GM21381 (cell line): ENCODE measurements around the gene RHOT2.

Source experiments
- ATAC-seq: cut with Tn5 transposase; IDR thresholded peaks from one replicate; pipeline ENCODE4 v1.9.1; 2021; ENCODE audit warnings: mild to moderate bottlenecking, moderate library complexity; ENCODE audit not compliant: unreplicated experiment

Gene RHOT2

DNA sequence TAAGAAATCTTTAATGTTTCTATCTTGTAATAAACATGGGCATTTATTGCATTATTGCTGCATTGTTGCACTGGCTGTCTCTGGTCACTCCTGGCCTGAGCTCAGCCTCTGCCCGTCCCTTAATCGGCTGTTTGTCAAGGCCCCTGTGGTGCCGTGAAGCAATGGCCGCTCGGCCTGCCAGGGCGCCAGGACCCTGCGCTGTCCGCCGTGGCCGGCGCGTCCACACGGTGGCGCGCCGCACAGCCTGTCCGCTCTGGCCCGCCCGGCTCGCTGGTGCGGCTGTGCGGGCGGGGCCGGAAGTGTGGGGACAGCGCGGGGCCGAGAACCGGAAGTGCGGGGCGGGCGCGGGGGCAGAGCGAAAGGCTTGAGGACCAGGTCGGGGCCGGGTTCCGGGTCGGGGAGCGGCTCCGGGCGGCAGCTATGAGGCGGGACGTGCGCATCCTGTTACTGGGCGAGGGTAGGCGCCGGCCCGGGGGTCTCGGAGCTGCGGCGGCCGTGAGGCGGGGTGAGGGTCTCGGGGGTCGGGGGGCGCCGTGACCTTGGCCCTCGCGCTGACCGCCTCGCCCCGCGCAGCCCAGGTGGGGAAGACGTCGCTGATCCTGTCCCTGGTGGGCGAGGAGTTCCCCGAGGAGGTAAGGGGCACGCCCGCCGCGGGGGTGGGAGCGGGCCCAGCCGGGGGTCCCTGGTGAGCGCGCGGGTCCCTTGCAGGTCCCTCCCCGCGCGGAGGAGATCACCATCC lies at the start of gene RHOT2:
Gene RHOT2 (plus strand): TSS at position 353 of the 739 bp plus-strand sequence. CDS start 68 bp downstream, at position 421.
- ATAC-seq: peak; percentile 83

DNA sequence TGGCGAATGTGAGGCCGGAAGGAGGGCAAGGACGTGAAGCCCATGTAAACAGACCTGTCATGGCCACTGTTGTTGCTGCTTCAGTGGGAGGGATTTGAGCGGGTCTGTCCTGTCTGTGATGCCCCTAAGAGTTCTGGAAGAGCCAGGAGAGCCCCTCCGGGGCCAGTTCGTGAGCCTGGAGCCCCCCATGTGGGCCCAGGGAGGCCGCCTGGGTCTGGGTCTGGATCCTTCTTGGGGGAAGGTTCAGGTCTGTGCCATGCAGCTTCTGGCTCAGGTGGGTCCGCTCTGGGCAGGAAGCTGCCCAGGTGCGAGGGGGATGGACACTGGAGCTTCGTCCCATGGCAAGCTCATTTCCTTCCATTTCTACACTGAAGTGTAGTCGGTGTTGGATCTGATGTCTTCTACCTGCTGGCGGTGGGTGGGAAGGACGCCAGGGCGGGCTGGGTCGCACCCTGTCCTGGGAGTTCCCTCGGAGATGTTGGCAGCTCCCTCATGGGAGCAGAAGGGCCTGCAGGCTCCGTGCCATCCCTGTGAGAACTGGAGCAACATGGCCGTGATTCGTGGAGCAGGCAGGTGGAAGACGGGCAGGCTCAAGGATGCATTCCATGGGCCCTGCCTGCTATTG lies 48.3 kb upstream of the RHOT2 start:
- no peak for ATAC-seq

DNA sequence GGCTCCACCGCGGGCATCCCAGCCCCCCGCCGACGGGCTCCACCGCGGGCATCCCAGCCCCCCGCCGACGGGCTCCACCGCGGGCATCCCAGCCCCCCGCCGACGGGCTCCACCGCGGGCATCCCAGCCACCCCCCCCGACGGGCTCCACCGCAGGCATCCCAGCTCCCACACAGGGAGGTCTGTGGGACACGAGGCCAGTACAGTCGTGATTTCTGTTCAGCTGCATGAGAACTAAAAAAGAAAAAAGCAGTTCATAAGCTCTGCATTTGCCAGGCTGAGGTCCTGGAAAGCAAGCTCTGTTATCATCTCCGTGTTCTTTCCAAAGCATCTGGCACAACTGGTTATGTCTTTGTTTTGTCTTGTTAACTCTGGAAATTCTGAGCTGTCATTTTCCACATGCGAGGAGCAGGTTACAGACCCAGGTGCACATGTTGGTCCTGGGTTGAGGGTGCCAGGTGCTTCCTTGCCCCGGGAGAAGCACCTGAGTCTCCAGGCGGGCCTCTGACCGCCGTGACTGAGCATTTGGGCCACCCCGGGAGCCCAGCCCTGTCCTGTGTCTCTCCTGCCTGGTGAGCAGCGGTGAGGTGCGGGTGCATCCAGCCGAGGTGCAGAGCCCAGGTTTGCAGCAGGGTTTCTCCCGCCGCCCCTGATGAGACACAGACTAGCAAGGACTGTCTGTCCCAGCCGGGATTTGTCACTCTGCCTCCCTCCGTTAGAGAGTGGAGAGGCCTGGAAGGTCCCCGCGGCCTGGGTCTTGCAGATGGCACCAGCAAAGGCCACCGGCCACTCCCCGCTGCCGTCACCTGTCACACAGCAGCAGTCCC lies 47.0 kb upstream of the RHOT2 start:
- ATAC-seq: no peak

DNA sequence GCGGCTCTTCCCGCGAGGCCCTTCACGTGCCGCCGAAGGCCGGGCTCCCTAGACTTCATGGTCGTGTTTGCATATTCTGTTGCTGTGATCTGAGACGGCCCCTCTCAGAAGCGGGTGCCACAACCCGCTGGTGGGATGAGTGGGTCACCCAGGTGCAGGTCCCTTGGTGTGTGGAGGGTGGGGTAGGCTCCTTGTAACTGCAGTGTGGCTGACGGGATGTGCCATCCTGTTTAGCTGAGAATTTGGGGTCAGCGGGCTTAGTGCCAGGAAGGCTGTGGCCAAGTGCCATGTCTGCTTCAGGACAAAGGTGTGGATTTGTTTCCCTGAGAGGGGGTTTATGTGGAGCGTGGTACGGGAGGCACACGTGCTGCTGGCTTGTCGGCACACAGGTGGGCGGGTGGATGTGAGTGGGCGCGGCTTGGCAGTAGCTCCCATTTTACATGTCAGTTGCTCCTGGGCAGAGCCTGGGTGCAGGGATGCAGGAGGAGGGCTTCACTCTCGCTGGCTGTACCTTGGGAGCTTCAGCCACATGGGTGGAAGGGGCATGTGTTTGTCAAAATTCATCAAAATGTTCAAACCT lies 46.3 kb upstream of the RHOT2 start:
- no peak for ATAC-seq

DNA sequence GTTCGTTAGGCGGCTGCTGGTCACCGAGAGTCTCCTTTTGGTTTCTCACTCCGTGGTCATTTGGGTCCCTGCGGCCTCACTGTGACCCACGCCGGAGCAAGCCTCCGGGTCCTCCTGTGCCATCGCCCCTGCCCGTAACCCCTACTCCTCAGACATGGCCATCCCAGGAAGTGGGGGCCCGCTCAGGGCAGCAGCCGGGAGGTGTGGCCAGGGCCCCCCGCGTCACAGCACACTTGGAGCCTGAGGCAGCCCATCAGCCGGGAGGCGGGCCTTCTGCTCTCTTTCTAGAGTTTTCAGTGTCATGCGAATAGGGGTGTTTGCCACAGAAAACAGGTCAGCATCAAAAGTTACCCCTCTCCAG lies 45.0 kb upstream of the RHOT2 start:
- ATAC-seq: no peak

DNA sequence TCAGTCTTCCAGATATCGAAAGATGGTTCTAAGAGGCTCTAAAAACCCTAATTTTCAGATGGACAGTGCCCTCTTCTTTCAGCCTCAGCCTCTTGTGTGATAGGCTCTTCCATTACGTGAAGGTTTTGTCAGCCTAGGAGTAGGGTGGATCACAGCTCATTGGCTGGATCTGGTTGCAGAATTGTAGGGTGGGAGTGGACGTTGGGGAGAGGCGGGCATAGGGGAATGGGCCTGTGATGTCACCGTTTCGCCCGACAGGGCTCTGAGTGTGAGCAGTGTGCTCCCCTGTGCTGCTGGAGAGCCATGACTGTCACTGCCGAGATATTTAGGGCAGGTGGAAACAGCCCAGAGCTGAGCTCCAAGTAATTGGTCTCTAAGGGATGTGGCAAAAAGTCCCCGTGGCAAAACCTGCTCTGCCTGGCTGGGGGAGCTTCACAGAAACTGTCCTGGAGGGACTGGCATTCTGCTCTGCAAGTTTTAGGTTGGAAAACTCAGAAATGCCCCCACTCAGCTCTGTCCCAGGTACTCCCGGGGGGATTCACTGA lies 43.3 kb upstream of the RHOT2 start:
- no peak for ATAC-seq

DNA sequence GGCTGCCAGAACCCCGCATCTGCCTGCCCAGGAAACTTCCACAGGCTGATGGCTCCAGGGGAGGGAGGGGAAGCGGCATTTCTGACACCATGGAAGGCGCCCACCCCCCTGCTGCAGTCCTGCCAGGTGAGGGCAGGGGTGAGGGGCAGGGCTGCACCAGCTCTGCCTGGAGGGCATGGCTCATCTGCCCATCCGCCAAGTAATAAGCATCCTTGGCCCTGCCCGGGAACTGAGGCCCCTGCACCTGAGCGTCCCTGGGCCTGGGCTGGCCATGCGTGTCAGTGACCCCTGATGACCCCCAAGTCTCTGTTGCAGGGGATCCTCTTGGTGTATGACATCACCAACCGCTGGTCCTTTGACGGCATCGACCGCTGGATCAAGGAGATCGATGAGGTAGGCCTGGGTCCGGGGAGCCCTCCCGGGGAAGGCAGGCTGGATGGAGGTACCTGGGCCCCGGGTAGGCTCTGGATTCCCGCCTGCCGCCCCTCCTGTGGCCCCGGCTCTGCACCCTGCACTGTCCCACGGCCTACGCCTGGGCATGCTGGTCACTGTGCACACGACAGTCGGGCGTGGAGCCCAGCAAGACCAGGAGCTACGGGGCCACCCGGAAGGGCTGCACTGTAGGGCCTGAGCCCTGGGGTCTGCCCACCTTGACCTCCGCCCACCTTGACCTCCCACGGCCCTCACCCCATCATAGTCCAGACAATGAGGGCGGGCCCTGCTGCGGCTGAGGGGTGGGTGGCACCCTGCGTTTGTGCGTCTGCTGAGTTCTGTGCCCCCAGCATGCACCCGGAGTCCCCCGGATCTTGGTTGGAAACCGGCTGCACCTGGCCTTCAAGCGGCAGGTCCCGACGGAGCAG lies 42.6 kb upstream of the RHOT2 start:
- ATAC-seq: no peak

DNA sequence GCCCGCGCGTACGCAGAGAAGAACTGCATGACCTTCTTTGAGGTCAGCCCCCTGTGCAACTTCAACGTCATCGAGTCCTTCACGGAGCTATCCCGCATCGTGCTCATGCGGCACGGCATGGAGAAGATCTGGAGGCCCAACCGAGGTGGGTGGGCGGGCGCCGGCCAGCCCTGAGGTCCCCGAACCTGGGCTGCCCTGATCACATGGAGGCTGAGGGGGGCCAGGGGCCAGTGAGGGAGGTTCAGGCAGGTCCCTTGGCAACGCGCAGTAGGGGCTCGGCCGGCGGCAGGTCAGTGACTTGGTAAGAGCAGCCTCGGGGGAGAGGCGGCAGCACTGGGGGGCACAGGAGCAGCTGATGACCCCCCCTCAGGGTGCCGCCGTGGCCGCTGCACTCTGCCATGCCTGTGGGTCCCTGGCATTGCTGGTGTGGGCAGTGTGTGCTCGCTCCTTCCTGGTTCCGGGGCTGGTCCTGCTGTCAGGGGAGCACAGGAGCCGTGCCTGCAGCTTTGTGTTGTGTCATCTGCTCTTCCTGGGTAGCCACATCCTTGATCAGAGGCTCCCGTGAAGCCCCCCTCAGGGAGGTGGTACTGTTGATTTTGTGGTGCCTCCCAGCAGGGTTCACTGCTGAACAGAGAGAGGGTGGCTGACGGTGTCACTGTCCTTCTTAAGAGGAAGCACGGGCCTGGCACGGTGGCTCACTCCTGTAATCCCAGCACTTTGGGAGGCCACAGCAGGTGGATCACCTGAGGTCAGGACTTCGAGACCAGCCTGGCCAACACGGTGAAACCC lies 41.8 kb upstream of the RHOT2 start:
- no peak for ATAC-seq

DNA sequence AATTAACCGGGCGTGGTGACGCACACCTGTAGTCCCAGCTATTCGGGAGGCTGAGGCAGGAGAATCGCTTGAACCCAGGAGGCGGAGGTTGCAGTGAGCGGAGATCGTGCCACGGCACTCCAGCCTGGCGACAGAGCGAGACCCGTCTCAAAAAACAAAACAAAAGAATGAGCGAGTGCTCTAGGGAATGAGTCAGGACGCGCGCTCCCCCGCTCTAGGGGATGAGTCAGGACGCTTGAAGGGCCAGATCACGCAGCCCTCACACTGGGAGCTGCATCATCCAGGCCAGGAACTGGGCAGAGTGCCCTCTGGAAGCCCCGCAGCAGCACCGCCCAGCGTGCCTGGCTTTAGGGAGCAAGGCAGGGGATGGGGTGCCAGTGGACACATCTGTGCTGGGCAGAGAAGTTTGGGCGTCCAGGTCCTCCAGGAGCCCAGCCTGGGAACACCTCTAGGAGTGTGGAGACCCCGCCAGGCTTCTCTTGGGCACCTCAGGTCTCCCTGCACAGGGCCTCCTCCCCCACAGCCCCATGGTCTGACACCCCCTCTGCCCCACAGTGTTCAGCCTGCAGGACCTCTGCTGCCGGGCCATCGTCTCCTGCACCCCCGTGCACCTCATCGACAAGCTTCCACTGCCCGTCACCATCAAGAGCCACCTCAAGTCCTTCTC lies 41.0 kb upstream of the RHOT2 start:
- ATAC-seq: no peak

DNA sequence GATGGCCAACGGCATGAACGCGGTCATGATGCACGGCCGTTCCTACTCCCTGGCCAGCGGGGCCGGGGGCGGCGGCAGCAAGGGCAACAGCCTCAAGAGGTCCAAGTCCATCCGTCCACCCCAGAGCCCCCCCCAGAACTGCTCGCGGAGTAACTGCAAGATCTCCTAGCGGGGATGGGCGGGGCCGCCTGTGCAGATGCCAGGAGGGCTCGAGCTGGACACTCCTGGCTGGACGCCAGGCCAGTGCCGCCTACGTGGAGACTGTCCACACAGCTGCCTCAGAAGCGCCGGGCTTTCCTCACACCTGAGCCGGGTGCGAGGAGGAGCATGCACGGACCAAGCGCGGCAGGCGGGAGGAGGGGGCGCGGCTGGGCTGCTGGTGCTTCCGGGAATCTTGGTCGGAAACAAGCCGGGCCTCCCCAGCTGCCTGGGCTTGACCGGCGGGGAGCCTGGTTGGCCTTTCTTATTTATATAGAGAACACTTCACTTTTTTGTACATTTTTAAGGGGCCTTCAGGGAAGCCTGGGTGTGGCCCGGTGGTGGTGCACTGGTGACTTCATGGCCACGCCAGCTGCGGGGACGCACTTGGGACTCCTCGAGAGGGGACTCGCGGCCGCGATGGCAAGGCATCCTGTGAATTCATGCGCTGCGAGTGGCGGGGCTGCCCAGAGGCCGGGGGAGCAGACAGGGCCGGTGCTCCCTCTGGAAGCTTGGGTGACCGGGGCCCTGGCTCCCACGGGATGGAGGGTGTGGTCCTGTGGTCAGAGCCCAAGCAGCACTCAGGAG lies 40.3 kb upstream of the RHOT2 start:
- no peak for ATAC-seq

DNA sequence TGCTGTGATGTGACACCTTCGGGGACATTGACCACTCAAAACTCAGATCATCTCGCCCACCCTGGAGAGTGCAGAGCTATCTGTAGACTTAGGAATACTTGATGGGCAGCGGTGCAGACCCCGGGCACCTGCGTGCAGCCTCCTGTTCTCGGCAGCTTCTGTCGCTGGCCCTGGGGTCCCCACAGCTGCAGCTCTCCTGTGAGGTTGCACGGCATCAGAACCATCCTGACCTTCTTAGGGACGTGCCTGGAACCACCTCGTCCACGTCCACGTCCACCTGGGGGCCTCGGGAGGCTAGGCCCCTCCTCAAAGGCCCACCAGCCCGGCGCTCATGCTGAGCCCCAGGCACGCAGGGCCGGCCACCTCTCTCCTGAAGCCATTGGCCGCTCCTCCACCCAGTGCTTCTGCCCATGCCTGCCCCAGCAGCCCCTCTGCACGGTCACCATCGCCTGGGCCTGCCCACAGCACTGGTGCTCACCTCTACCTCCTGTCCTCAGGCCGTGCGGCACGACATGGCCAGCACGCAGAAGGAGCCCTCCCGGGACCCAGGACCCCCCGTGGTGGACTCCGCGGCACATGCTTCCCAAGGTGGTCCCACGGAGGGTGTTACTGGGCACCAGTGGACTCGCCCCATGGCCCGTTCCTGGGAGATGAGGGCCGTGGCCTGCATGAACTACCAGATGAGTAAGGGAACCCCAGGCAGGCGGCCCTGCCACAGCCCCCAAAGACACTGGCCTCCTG lies 39.4 kb upstream of the RHOT2 start:
- no peak for ATAC-seq

DNA sequence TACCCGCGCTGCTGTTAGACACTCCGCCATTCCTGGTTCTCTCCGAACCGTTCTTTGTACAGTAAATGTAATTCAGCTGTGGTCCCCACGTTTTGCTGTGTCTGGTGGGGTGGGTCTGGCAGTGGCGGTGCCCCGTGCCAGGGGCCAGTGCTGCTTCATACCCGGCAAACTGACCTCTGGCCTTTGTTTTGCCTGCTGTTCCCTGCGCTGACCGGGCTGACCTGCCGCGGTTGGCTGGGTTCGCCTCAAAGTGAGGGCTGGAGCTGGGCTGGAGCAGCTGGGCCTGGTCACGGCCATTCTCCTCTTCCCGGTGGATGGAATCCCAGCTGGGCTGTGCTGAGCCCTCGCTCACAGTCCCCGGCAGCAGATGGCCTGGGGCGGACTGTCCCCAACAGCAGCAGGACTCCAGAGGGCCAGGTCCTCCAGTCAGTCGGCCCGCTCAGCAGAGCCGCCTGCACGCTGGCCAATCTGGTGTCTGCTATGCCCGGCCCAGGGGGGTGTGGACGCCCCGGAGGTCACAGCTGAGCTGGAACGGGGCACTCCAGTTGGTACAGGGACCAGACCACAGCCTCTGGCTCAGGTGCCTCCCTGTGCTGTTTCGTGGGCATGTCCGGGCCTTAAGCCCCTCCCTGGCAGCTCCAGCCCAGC lies 38.6 kb upstream of the RHOT2 start:
- no peak for ATAC-seq

DNA sequence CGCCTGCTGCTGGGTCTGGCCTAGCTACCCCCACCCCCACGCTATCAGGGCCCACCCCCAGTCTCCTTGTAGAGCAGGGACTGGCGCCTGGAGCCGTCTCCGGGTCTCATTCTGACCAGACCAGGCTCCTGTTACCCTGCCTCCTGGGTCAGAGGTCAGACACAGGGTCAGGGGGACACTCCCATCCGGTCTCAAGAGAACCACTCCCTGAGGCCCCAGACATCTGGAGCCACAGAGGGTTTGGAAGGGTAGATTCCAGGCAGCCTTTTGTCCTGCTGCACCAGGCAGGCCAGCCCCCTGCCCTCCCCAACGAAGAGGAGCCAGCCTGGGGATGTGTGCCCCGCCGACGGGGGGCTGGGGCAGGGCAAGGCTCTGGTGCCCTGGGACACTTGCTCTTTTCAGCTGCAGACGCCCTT lies 38.1 kb upstream of the RHOT2 start:
- ATAC-seq: no peak

DNA sequence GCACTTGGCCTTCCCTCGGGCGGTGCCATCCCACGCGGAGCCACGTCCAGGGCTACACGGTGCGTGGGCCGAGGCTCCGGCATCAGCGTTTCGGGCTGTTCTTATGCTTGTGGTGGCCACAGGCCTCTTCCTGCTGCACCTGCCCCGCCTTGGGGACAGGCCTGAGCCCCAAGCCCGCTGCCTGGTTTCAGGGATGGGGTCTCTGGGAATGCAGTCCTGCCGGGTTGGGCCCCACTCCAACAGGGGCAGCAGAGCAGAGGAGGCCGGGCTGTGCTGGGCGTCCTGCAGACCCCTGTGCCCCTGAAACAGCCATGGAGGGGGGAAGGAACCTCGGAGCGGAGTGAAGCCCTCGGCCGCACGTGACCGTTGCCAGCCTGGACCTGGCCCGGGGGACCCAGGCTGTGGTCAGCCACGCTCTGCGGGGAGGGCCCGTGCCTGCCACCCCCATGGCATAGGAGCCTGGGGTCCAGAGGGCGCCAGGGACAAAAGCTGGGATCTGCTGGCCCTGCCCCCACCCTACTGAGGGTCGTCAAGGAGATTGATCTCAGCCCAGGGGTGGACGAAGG lies 37.6 kb upstream of the RHOT2 start:
- ATAC-seq: no peak

DNA sequence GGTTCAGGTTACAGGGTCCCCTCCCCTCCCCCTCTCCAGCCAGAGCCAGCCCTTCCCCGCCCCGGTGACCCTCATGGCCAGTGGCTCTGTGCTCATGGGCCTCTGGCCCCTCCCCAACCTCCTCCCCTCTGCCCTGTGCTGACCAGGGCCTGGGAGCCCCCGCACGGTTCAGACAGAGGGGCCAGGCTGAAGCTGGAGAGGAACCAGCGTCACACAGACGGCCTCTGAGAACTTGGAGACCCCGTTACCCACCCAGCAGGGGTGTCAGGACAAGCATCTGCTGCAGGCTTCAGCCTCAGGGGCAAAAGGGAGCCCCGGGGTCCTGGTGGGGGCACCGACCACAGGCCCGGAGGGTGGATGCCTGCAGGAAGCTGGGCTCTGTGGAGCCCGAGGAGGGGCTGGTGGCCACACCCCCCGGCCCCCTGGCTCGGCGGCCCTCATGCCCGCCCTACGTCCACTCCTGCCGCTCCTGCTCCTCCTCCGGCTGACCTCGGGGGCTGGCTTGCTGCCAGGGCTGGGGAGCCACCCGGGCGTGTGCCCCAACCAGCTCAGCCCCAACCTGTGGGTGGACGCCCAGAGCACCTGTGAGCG lies 37.0 kb upstream of the RHOT2 start, which contains the start of gene WFIKKN1:
Gene WFIKKN1 (plus strand): TSS at position 171 of the 591 bp plus-strand sequence. CDS start 269 bp downstream, at position 440.
- ATAC-seq: no peak

DNA sequence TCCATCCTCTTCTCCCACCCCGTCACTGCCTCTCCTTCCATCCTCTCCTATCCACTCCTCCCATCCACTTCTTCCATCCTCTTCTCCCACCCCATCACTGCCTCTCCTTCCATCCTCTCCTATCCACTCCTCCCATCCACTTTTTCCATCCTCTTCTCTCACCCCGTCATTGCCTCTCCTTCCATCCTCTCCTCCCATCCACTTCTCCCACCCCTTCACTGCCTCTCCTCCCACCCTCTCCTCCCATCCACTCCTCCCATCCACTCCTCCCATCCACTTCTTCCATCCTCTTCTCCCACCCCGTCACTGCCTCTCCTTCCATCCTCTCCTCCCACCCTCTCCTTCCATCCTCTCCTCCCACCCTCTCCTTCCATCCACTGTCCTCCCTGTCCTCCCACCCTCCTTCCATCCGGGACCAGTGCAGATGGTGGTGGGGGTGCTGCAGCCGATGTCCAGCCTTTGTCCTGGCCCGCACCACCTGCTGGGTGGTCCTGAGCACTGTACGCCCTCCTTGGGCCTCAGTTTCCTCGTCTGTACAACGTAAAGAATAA lies 36.0 kb upstream of the RHOT2 start:
- no peak for ATAC-seq
